ENCODE data around the gene PPP6R3. TPM values are rescaled to one million over a fixed set of nuclear protein-coding genes. Genes with fewer than 3 reads are reported as not detected.

The PPP6R3 gene
- total and polyA plus RNA-seq, 2 of the 8 experiments (the other 6 are each of a cell fraction or from before 2014, with no cell fraction given): 44.6 to 150 TPM

DNA sequence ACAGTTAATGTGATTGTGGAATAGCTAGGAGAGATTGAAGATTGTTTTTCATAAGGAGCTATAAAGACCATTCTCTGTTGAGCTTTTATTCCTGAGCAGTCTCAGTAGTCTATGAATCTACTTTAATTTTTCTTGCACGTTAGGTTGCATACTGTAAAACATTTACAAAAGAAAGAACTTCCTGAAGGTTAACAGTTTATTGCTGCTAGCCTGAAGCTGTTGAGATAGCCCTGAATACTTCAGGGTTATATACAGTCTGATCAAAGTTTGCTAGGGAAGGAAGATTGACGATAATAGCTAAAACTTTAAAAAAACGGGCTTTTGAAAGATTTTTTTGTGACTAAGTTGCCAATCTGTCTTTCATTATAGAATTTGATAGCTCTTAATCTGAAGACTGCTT lies 64.8 kb downstream of the PPP6R3 start:
- no peak overlapping the region for H3K14ac ChIP-seq (ENCODE audit: insufficient read length)
- H3K9me3 ChIP-seq (ENCODE audit: insufficient read depth in 2 of 2, low read depth in 1 of 2, low read length in 1 of 2): no peaks in the 10 kb centered on the region
- H3K4ac ChIP-seq (replicated peaks; ENCODE audit: insufficient read length, low read depth, low read length): no peak overlapping the region
- peaks cover 16% of the 10 kb centered on the region; the same call in 1 of the 2 replicates for H3K79me1 ChIP-seq (ENCODE audit: low read depth, low read length)
- WGBS, 2 experiments (ENCODE audit: extremely low coverage in 1 of 2, insufficient coverage in 1 of 2, insufficient read length in 1 of 2, insufficient replicate concordance in 2 of 2, low coverage in 1 of 2, low lambda C conversion rate in 2 of 2, missing lambda C conversion rate in 1 of 2): 90% methylated on average over 3 of the region's 3 CpGs; no CpG with 5 or more reads in 1 of the 2 experiments
- H3K9ac ChIP-seq (replicated peaks in 1 of 4; ENCODE audit: extremely low read depth in 1 of 4, low read depth in 3 of 4, low read length in 3 of 4): no peak overlapping the region
- DNase-seq (ENCODE audit: low read depth in 1 of 2, low spot score in 2 of 2): no peak
- no peak overlapping the region for H2AFZ ChIP-seq (ENCODE audit: low read length)
- no peak overlapping the region for H3K56ac ChIP-seq (replicated peaks; ENCODE audit: insufficient read length, low read depth, low read length)
- no peak overlapping the region for H3K18ac ChIP-seq (ENCODE audit: extremely low read depth, low read length)
- H2BK12ac ChIP-seq (ENCODE audit: low read depth, low read length): no peak overlapping the region
- no peak overlapping the region for H2BK5ac ChIP-seq (ENCODE audit: low read depth, low read length)
- peaks cover 9 to 46% (median 22%) of the 10 kb centered on the region in 4 experiments for H3K36me3 ChIP-seq (ENCODE audit: control insufficient read depth in 2 of 4, insufficient read depth in 4 of 4, low read length in 3 of 4)
- peaks cover 0 to 3% (median 0%) of the 10 kb centered on the region in 4 experiments; a peak in 2 of 7 replicates for H3K4me1 ChIP-seq (replicated peaks in 1 of 4; ENCODE audit: control insufficient read depth in 3 of 4, insufficient read depth in 4 of 4, low read length in 3 of 4)
- no peak overlapping the region for H4K8ac ChIP-seq (ENCODE audit: extremely low read depth, insufficient read depth, low read length)
- no peak for FAIRE-seq
- ChIA-PET POLR2A (ENCODE audit: partially characterized antibody) (no interaction called here), CTCF (ENCODE audit: partially characterized antibody) (interaction anchor here (1.4 kb wide), 1 partner anchor 59 kb away, joined by 4 read pairs; no protein-coding TSS in a partner anchor)
- H4K20me1 ChIP-seq (replicated peaks in 1 of 2; ENCODE audit: control insufficient read depth in 1 of 2, insufficient read depth in 2 of 2, low read length in 2 of 2): peaks cover 11 to 18% of the 10 kb centered on the region in 2 experiments
- no peak overlapping the region for H2AK5ac ChIP-seq (ENCODE audit: low read depth, low read length)
- H4K5ac ChIP-seq (ENCODE audit: insufficient read length, low read depth, low read length): no peak overlapping the region
- H3K23me2 ChIP-seq (ENCODE audit: low read depth, low read length): no peaks in the 10 kb centered on the region
- H3K27me3 ChIP-seq (replicated peaks in 1 of 4; ENCODE audit: control insufficient read depth in 3 of 4, extremely low read depth in 1 of 4, insufficient read depth in 3 of 4, low read length in 3 of 4): no peaks in the 10 kb centered on the region
- H3K23ac ChIP-seq (ENCODE audit: insufficient read length): no peak overlapping the region
- no peak overlapping the region for H3K4me2 ChIP-seq (ENCODE audit: insufficient read depth in 1 of 2, low read depth in 2 of 2, low read length in 2 of 2)
- H2BK120ac ChIP-seq (replicated peaks; ENCODE audit: low read depth, low read length): no peak overlapping the region
- no peak overlapping the region for H3K4me3 ChIP-seq (ENCODE audit: extremely low read depth in 1 of 4, insufficient read depth in 2 of 4, low read depth in 3 of 4, low read length in 4 of 4)
- H3K27ac ChIP-seq (ENCODE audit: low read depth, low read length): no peak overlapping the region
- H4K91ac ChIP-seq (replicated peaks; ENCODE audit: insufficient read length, low read length): no peak overlapping the region
- H2BK20ac ChIP-seq (ENCODE audit: low read length): no peak overlapping the region
- no peak overlapping the region for H2BK15ac ChIP-seq (ENCODE audit: low read length)
- H3K79me2 ChIP-seq (ENCODE audit: control insufficient read depth in 1 of 2, insufficient read depth in 2 of 2, low read length in 2 of 2): peaks cover 0 to 89% of the 10 kb centered on the region in 2 experiments; a peak in 3 of 4 replicates
- TF ChIP-seq HDAC6 (IDR thresholded peaks at IDR 0.05; ENCODE audit: low read depth, low read length) (no peak), SUZ12 (IDR thresholded peaks at IDR 0.05; ENCODE audit: low read length) (no peak), HDAC2 (IDR thresholded peaks at IDR 0.05; ENCODE audit: borderline replicate concordance in 1 of 2, low read depth in 2 of 2, low read length in 2 of 2) (no peak), SIX5 (IDR thresholded peaks at IDR 0.05; ENCODE audit: low read depth, low read length) (no peak), RAD21 (IDR thresholded peaks at IDR 0.05 in 1 of 2, conservative IDR thresholded peaks at IDR 0.05 in 1 of 2; ENCODE audit: low read depth in 2 of 2, low read length in 2 of 2) (no peak), POU5F1 (IDR thresholded peaks at IDR 0.05; ENCODE audit: low read depth, low read length) (no peak), RNF2 (IDR thresholded peaks at IDR 0.05; ENCODE audit: borderline replicate concordance, low read depth, low read length, missing control alignments, poor library complexity, severe bottlenecking) (no peak), SP1 (IDR thresholded peaks at IDR 0.05; ENCODE audit: low read depth, low read length) (no peak), GTF2F1 (IDR thresholded peaks at IDR 0.05; ENCODE audit: borderline replicate concordance, low read depth, low read length) (no peak), MAFK (IDR thresholded peaks at IDR 0.05; ENCODE audit: low read depth, low read length) (no peak)
- TF ChIP-seq, protein P1, sequence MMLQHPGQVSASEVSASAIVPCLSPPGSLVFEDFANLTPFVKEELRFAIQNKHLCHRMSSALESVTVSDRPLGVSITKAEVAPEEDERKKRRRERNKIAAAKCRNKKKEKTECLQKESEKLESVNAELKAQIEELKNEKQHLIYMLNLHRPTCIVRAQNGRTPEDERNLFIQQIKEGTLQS (IDR thresholded peaks at IDR 0.05; ENCODE audit: insufficient read depth, low read depth, low read length): no peak
